Activated naive CD4-positive, alpha-beta T cell treated with anti-CD3 and anti-CD28 coated beads, Interleukin-2, amount 50 U/mL, for 72 hours (primary cell): ENCODE measurements around the gene CCDC33. TPM values are rescaled to one million over a fixed set of nuclear protein-coding genes. Genes with fewer than 3 reads are reported as not detected.

Source experiments
- ATAC-seq, 2 donors: fragments of 150-1000 bp; cut with Tn5 transposase; 2 replicates each; pipeline ENCODE4 v1.10.0; 2021; ENCODE audit warnings: mild to moderate bottlenecking in 2 of 2, moderate library complexity in 2 of 2
- DNase-seq, 2 donors: peaks; one replicate each; pipeline ENCODE4 v3.0.0; 2021 to 2022; ENCODE audit warnings: low spot score in 2 of 2
- H3K27ac Mint-ChIP-seq, 2 donors: one replicate each; pipeline ENCODE4 v1.8.0; 2022; ENCODE audit warnings: mild to moderate bottlenecking in 2 of 2, mixed read lengths in 2 of 2
- H3K36me3 Mint-ChIP-seq, 2 donors: one replicate each; pipeline ENCODE4 v1.8.0; 2022; ENCODE audit warnings: mixed read lengths in 2 of 2
- H3K9me3 Mint-ChIP-seq, 2 donors: one replicate each; pipeline ENCODE4 v1.8.0; 2022; ENCODE audit warnings: mixed read lengths in 2 of 2
- total RNA-seq, 2 donors: library from RNA; stranded (reverse); gene quantifications; one replicate each; pipeline ENCODE4 v1.2.3, GENCODE V29; 2022

Gene CCDC33
- total RNA-seq, 2 donors from 2014 or later, result not detected

DNA sequence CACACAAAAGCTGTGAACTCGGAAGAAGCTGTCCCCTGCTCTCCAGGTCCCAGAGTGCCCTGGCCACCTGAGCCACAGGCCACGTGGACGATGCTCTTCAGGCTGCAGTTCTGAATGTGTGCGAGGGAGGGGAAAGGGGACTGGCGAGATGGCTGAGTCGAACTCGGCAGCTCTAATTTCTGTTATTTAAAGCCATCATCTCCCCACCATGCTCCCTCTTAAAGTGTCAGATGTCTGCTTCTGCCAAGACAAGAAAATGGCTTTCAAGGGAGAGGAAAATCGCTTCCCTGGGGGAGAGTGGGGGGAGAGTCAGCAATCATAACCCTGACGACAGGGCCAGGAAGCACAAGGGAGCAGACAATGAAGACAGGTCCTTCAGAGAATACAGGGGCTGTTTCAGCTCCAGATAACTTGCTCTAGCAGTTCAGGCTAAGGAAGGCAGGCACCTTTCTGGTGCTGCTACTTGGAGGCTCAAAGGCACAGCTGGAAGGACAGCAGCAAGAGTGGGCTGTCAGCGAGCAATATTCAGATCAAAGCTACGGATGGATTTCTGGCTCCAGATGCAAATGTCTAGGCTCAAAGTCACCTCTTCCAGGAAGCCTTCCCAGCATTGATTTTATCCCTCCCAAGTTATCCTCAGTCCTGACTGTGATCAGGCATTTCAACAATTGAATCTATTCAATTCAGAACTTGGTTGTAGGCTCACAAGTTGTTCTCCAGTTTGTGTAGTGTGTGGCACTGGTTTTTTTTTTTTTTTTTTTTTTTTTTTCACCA, 15.5 kb upstream of the CCDC33 start:
- Mint-ChIP-seq H3K27ac (no peak overlapping the region), H3K9me3 (no peaks in the 10 kb centered on the region), H3K36me3 (no peaks in the 10 kb centered on the region)
- no peak for DNase-seq
- ATAC-seq, result no peak

DNA sequence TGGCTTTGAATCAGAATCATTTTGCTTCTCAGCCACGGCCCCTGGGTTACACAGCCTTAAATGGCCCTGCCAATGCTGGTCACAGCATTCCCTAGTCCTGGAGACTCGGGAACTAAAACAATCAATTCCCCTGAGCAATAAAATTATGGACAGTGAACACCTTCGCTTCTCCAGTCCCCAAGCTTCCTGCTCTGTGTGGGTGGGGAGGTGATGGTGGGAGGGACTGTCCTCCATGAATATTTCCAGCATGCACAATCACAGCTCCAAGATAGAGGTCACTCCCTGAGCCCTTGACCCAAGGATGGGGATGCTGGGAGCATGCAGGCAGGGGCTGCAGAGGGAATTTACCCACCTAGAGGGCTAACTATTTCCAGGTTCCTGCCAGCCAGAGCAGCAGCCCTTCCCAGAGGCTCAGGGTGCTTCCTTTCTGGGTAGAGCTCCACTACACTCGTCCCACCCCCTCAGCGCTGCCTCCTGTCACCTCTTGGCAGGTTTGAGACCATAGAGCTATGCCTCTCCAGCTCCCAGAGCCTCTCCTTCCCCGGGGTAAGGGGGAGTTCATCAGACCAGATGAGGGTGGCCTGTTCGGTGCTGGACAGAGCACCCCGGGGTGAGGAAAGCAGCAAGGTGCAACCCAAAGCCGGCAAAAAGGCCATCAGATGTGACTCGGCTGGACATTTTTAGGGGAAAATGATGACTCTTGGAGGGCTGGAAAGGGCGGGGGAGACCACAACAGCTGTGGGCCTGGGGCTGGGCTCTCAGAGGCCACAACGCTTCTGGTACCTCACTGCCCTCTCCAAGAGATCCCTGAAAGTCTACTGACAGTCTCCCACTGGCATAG, 14.5 kb upstream of the CCDC33 start:
- DNase-seq, result no peak
- no peaks in the 10 kb centered on the region for H3K9me3 Mint-ChIP-seq
- no peaks in the 10 kb centered on the region for H3K36me3 Mint-ChIP-seq
- H3K27ac Mint-ChIP-seq, result no peak overlapping the region
- no peak for ATAC-seq

DNA sequence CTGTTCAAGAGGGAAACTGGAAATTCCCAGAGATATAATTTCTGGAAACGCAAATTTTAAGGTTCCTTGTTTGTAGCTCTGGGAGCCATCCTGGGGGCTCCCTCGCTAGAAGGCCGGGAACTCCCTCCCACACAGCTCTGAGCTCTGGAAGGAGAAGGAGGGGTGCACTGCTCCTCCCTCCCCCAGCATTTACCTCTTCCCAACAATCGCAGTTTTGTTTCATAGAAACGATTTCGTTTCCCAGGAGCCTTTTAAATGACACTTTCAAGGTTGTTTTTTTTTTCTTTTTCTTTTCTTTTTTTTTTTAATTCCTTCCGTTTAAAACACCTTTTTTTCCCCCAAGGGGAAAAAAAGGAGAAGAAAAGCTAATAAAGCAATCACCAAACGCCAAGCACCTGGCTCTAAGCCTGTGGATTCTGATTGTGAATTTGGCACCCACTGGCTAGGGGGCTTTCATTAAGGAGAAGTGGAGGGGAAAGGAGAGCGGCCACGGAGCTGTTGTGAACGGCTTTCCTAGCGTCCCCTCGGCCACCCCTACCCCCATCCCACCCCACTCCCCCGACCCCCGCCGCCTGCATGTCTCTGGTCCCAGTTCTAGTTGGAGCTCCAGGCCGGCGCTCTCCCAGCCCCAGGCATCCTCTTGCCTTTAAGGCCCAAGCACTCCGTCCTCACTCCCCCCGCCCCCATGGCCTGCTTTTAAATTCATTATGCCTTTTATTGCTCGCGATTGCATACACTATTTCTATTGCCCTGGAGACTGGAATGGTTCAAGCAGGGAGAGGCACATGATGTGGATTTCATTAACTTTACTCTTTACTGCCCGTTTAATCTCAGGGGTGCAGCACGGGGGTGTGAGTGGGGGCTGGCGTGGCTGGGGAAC, 13.6 kb upstream of the CCDC33 start:
- Mint-ChIP-seq H3K9me3 (no peaks in the 10 kb centered on the region), H3K36me3 (no peaks in the 10 kb centered on the region), H3K27ac (no peak overlapping the region)
- DNase-seq (no peak), ATAC-seq (no peak)

DNA sequence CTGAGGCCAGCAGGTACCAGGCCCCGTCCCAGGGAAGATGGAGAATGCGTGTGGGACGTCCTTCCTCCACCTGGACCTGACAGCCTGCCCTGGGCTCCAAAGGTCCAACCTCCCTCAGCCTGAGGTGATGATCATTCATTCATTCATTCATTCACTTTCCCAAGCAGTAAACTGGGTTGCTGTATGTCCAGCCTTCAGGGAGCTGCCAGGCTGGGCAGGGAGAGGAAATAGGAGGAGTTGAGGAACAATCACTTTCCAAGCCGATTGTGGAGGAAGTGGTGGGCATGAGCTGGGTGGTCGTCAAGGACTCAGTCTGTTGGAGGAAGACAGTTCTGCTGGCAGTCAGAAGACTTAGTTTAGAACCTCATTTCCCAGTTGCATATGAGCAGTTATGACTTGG, 10.2 kb upstream of the CCDC33 start:
- Mint-ChIP-seq H3K36me3 (no peaks in the 10 kb centered on the region), H3K27ac (no peak overlapping the region), H3K9me3 (no peaks in the 10 kb centered on the region)
- no peak for DNase-seq
- ATAC-seq, result no peak

DNA sequence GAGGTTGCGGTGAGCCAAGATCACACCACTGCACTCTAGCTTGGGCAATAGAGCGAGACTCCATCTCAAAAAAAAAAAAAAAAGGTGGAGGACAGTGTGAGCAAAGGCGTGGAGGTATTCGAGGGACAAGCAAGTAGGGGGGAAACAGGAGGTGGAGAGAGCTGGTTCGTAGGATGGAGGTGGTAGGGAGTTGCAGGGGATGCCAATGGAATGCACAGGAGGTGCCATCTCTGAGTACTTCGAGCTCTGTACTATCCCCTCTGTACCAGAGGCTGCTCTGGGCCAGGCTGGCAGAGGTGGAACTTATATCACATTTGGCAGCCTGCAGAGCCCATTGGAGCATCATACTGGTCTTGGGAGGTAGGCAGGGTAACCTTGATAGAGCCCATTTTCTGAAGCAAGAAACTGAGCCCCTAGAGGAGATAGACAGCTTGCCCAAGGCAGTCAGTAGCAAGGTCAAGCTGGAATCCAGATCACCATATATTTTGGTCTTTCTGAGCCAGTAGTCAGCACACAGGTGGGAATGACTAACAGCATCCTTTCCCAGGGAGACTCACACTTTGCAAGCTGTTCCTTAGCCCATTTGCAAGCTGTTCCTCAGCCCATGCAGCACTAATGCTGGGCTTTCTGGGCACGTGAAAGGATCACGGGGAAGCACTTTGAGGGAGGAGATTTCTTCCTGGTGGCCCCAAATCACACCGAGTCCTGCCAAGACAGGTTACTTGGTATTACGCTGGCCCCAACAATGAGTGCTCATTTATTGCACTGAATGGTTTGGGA, 9.2 kb upstream of the CCDC33 start:
- no peaks in the 10 kb centered on the region for H3K9me3 Mint-ChIP-seq
- no peak overlapping the region for H3K27ac Mint-ChIP-seq
- ATAC-seq (no peak), DNase-seq (no peak)
- H3K36me3 Mint-ChIP-seq, result no peaks in the 10 kb centered on the region

DNA sequence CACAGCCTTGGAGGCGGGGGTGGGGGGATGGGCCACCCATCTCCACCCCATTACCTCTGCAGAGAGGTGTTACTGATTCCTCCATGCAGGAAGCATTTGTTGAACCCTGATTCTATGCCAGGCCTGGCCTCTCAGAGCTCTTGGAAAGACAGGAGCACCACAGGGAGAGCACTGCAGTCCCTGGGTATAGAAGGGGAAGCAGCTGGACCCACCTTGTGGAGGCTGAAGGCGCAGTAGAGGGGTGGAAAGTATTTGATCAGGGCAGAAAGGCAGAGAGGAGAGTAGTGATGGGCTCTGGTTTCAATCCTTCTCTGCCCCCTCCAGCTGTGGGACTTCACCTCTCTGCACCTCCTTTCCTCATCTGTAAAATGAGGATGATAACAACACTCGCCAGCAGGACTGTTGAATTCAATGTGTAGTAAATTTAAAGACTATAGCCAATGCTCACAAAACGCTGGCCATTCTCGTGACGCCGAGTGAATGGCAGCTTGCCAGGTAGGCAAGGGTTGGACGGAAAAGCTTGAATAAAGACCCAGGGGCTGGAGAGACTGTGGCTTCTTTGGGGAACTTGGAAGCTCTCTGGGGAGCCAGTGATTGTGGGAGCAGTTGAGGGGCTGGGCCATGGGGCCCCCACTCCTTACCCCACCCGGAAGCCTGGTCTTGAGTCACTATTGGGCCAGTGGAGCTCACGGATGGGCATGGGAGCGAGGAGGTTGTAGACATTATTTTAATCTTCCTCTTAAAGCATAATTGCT, 8.0 kb upstream of the CCDC33 start:
- DNase-seq, result no peak
- no peak for ATAC-seq
- Mint-ChIP-seq H3K27ac (no peak overlapping the region), H3K9me3 (no peaks in the 10 kb centered on the region), H3K36me3 (no peaks in the 10 kb centered on the region)

DNA sequence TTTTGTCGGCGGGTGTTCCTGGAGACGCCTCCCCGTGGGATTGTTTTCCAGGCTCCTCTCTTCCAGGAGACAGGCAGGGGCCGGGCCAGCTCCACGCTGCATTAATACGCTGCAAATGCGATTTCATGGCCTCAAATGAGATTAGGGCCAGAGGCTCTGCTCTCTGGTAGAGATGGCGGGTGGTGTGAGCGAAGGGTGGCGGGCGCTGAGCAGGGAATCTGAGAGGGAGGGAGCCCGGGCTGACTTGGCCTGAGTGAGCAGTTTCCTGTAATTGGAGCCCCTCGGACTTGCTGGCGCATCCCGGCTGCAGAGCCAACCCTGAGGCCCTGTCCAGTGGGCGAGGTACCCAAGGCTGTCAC, 7.4 kb upstream of the CCDC33 start:
- DNase-seq (no peak), ATAC-seq (no peak)
- H3K9me3 Mint-ChIP-seq, result no peaks in the 10 kb centered on the region
- no peaks in the 10 kb centered on the region for H3K36me3 Mint-ChIP-seq
- no peak overlapping the region for H3K27ac Mint-ChIP-seq

DNA sequence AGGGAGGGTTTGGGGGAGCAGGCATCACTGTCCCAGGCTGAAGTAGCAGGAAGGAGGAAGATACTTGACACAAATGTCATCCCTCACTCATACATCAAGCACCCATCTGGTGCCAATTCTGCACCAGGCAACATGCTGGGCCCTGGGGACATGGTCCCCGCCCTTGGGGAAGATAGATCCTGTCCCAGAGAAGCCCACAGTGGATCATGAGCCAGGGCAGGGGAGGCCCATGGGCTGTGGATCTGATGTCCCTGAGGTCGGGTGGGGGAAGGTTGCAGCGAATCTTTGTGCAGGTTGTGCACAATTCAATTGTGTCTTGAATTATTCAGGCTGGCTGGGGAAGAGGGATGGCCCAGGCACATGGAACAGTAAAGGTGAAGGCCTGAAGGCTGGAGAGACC, 6.4 kb upstream of the CCDC33 start:
- no peak overlapping the region for H3K27ac Mint-ChIP-seq
- no peak for ATAC-seq
- no peaks in the 10 kb centered on the region for H3K36me3 Mint-ChIP-seq
- no peaks in the 10 kb centered on the region for H3K9me3 Mint-ChIP-seq
- DNase-seq, result no peak

DNA sequence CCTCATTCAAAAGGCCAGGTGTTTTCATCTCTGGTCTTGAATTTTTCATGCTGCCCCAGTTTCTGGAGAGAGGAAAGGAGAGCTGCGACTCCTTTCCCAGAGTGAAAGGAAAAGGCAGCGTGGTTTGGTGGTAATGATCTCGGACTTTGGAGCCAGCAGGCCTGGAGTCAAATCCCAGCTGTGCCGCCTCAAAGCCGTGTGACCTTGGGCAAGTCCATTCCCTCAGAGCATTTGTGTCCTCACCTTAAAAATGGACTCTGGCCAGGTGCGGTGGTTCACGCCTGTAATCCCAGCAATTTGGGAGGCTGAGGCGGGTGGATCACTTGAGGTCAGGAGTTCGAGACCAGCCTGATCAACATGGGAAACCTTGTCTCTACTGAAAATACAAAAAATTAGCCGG, 4.7 kb upstream of the CCDC33 start:
- Mint-ChIP-seq H3K27ac (no peak overlapping the region), H3K36me3 (no peaks in the 10 kb centered on the region), H3K9me3 (no peaks in the 10 kb centered on the region)
- ATAC-seq, result no peak
- no peak for DNase-seq

DNA sequence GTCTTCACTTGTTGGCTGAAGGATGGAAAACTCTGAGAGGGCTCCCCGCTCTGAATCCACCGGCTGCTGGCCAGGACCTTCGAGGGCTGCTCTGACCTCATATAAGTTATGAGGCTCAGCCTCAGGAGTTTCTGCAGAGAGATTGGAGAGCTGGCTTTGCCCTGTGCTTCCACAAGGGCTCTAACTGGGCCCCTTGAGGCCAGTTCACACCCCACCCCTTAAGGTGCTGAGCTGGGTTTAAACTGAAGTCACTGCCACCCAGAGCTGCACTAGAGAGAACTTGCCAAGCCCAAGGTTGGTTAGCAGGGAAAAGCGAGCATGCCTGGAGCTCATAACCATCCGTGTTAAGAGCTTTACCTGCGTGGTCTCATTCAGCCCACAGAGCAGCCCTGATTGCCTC, 2.8 kb upstream of the CCDC33 start:
- Mint-ChIP-seq H3K36me3 (no peaks in the 10 kb centered on the region), H3K27ac (no peak overlapping the region), H3K9me3 (no peaks in the 10 kb centered on the region)
- DNase-seq (no peak), ATAC-seq (no peak)

DNA sequence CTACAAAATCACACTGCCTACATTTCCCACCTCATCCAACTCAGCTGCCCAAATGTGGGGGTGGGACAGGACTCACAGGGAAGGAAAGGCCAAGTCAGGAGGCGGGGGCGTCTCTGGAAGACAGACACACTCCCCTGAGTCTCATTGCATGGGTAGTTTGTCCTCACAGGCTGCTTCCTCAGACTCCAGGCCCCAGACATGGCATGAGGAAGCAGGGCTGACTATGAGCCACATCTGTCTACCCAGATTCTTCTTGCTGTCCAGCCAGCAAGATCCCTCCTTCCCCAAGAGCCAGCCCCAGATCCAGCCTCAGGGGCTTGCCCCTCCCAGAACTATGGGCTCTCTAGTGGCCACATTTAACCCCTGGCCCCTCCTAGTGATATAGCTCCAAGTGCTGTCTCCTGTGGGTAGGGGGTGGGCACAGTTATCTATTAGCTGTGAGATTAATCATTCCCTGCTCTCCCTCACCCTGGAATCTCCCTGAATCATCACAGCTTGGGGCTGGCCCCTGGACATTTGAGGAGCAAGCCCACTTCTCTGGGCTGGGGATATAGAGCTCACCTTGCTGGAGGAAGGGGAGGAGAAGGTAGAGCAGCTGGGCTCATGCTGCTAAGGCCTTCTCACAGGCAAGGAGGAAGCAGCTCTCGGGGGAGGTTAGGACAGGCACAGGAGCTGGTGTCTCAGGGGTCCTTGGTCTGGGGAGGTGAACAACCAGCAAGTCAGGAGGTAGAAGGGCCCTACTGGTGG, 2.1 kb upstream of the CCDC33 start:
- DNase-seq (no peak), ATAC-seq (no peak)
- H3K9me3 Mint-ChIP-seq, result no peaks in the 10 kb centered on the region
- no peaks in the 10 kb centered on the region for H3K36me3 Mint-ChIP-seq
- no peak overlapping the region for H3K27ac Mint-ChIP-seq

DNA sequence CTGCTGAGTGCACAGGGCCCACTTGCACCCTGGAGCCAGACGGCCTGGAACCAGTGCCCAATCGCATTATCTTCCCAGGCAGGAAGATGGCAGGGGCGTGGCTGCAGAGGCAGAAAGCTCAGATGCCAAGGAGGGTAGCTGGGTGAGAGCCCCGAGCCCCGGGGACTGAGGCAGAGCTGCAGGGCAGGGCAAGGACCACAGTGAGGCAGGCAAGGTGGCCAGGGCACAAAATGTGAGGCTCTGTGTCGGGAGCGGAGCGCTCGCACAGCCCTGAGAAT, 1.6 kb upstream of the CCDC33 start:
- no peak overlapping the region for H3K27ac Mint-ChIP-seq
- H3K36me3 Mint-ChIP-seq, result no peaks in the 10 kb centered on the region
- ATAC-seq, result no peak
- DNase-seq, result no peak
- H3K9me3 Mint-ChIP-seq, result no peaks in the 10 kb centered on the region

DNA sequence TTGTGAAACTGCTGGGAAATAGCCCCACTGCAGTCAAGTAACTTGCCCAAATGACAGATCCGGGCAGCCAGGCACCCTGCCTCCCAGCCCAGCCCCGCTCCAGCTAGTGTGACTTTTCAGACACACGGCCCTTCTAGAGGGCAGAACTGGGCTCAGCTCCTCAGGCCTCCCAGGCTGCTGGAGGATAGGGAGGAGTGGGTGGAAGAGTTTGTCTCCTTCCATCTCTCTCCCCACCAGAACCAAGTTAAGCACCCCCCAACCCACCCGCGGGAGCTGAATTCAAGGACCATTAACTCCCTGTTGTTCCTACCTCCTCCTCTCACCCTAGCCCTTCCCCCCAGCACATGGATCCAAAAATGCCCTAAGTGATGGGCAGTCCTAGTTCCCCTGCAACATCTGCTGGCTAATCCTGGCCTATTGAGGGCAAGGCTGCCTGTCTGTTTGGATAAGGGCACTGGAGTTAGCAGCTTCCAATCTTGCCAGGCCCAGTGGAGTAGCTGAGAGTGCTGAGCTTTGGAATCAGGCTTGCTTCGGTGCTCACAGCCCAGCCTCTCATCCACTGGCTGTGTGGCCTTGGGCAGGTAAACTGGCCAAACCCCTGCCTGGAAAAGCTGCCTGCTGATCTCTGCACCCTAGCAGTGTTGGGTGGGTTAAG, 3.1 kb downstream of the CCDC33 start:
- no peaks in the 10 kb centered on the region for H3K36me3 Mint-ChIP-seq
- no peaks in the 10 kb centered on the region for H3K9me3 Mint-ChIP-seq
- ATAC-seq (no peak), DNase-seq (no peak)
- peak overlapping the region in 1 of 2 donors; percentile 44 for H3K27ac Mint-ChIP-seq

DNA sequence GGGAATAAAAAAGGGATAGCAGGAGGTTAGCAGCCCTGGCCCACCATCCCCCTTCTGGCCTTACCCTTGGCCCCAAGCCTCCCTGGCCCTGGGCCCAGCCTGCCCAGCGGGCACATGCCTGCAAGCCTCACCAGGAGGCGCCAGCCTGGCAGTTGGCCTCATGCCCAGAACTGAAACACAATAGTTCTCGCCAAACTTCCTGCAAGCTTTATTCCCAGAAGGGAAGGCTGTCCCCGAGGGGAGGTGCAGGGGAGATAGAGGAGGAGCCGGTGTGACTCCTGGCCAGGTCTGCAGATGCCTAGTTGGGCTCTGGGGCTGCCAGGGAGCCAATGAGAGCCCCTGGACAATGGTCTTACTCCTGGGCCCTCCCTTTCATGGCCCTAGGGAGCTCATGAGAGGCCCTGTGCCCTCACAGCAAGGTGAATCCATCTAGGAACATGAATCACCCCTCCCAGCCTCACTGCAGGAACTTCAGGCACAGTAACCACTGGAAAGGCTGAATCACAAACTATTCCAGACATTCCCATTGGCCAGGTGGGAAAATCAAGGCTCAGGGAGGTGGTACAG, 4.0 kb downstream of the CCDC33 start:
- Mint-ChIP-seq H3K9me3 (no peaks in the 10 kb centered on the region), H3K27ac (no peak overlapping the region), H3K36me3 (no peaks in the 10 kb centered on the region)
- ATAC-seq (no peak), DNase-seq (no peak)
